HT1080 (cell line): ENCODE data around the gene PPOX. TPM values are rescaled to one million over a fixed set of nuclear protein-coding genes. Genes with fewer than 3 reads are reported as not detected.

Source experiments
- DNase-seq: peaks from one replicate; pipeline ENCODE4 v3.0.0-alpha.2; 2015; ENCODE audit warnings: low read depth
- total RNA-seq: library from RNA; depleted of rRNA; stranded (reverse); fragments of >200 nt; shearing (Covaris generic); gene quantifications from 2 replicates; pipeline ENCODE4 v1.2.3, GENCODE V29; 2014

PPOX gene
- total RNA-seq, 1 experiment from 2014 or later: 9.0 TPM

DNA sequence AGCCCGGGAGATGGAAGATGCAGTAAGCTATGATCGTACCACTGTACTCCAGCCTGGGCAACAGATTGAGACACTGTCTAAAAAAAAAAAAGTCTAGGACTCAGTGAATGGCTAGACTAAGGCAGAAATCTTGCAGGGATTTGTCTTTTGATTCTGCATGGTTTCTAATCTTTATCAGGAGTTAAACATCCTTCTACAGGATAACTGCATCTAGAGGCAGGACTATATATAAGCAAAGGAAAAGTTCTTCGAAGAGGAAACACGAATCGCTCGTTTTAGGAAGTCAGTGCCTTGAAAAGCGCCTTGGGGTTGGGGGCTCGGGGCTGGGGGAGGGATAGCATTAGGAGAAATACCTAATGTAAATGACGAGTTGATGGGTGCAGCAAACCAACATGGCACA lies 13.1 kb upstream of the PPOX start:
- no peak for DNase-seq

DNA sequence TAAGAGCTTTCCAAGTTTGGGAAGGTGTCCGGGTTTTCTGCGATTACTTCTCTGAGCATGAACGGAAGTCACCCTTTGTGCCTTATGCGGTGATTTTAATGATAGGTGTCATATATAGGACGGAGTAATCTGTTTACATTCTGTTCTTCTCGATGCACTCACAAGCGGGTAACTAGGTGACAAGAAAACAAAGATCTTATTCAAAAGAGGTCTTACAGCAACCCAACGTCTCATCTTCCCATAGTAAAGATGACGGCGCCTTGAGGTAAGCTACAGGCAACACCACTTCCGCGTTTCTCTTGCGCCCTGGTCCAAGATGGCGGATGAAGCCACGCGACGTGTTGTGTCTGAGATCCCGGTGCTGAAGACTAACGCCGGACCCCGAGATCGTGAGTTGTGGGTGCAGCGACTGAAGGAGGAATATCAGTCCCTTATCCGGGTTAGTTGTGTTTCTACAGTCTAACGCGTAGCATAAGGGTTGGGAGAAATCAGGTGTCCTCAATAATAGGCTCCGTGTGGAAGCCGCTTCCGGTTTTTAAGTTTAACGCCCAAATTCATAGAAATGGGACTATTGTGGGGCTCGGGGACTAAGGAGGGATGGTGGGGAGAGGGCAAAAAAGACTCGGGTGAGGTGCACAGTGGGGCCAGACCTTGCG lies 12.4 kb upstream of the PPOX start, which contains the start of gene UFC1:
TSS of gene UFC1 (plus strand) at position 297 of the 656 bp plus-strand sequence. CDS start at position 317, 20 bp downstream.
- peak; percentile 86 for DNase-seq

DNA sequence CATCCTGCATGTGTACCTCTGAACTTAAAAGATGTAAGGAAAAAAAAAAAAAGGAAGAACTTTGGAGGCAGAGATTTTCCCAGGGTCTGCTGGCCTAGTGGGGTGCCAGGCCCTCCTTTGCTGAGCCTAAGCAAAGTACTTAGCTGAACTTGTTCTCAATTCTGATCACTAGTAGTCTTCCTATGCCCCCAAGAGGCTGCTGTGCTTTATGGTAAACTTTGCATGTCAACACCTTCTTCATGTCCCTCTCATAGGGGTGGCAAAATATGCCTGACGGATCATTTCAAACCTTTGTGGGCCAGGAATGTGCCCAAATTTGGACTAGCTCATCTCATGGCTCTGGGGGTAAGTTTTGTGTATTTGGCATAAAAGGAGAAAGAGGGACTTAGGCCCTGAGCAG lies 8.4 kb upstream of the PPOX start:
- no peak for DNase-seq

DNA sequence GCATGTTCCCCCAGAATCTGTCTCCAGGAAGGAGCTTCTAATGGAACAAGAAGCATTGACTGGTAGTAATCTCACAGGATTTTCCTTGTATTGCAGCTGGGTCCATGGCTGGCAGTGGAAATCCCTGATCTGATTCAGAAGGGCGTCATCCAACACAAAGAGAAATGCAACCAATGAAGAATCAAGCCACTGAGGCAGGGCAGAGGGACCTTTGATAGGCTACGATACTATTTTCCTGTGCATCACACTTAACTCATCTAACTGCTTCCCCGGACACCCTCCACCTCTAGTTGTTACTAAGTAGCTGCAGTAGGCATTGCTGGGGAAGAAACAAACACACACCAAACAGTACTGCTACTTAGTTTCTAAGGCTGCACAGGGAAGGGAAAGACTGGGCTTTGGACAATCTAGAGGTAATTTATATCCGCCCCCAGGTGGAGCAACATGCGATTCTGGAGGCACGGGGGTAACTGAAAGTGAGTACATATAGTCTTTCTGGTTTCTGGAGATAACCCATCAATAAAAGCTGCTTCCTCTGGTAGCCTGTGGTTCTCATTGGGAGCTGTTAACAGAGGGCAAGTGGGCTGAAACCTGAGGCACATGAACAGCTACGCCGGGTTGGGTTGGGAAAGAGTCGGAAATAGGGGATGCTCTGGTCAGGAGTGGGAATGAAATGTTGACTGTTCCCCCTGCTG lies 7.8 kb upstream of the PPOX start:
- DNase-seq: no peak

DNA sequence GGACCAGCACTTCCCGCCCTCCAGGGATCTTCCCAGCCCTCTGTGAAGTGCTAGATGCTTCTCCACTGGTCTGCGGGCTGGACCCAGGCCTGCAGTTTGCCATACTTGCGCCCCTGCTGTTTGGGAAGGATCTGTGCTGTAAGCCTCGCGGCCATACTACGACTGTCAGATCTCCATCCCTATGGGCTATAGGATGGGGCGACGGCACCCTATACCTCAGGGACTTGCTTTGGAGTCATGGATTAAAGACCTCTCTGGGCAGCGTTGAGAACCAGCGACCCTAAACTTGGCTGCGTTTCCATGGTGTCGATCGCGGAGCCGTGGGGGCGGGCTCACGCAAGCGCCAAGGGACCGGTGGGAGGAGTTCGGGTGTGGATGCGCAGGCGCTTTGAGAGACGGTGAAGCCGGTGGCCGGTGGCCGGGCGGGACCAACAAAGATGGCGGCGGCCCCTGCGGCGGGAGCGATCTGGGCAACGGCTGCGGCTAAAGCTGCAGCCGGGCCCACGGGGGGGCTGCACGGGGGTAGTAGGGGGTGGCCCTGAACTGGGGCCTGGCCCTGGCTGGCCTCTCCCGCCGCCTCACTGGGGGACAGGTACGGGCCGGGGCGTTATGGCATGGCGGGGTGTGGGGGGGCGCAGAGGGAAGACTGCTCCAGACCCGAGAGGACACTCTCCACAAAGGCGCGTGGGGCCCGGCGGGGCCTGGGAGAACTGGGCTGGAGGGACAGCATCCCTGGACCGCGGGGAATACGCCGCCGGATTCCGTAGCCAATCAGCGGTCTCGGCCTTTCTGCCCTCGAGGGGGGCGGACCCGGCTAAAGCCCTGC lies 6.9 kb upstream of the PPOX start, which contains the start of gene USP21:
TSS of gene USP21 (plus strand) at position 414 of the 826 bp plus-strand sequence. CDS start 1,141 bp downstream, outside the sequence.
- DNase-seq: peak; percentile 78

DNA sequence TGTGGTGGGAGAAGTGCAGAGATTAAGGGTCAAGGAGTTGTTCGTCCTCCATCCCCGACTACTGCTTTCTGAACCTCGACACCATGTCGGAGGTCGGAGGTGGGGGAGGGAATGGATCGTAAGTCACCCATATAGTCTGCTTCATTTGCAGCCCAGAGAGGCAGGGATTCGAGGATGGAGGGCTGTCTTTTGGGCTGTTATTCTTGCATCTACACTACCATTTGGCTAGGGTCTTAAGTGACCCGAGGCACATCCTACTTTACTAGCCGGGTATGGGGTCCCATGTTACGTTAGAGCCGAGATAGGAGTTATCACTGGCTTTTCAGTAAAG lies 6.3 kb upstream of the PPOX start:
- DNase-seq: no peak

DNA sequence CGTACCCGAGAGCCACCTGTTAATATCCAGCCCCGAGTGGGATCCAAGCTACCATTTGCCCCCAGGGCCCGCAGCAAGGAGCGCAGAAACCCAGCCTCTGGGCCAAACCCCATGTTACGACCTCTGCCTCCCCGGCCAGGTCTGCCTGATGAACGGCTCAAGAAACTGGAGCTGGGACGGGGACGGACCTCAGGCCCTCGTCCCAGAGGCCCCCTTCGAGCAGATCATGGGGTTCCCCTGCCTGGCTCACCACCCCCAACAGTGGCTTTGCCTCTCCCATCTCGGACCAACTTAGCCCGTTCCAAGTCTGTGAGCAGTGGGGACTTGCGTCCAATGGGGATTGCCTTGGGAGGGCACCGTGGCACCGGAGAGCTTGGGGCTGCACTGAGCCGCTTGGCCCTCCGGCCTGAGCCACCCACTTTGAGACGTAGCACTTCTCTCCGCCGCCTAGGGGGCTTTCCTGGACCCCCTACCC lies 5.5 kb upstream of the PPOX start:
- no peak for DNase-seq

DNA sequence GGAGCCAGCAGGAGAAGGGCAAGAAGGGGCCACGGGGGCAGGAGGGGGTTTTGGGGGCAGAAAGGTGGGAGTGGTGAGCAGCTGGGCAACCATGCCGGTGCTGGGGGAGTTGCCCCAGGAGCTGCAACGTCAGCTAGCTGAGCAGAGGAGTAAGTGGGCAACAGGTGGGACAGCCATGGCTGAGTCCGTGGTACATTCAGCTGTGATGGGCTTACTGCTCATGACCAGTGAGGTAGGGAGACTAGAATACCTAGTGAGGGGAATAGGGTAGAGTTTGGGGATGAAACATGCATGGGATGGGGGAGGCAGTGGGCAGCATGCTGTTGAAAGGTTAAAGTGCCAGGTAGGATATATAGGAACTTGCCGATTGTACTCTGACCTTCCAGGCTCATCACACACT lies 4.6 kb upstream of the PPOX start:
- no peak for DNase-seq

DNA sequence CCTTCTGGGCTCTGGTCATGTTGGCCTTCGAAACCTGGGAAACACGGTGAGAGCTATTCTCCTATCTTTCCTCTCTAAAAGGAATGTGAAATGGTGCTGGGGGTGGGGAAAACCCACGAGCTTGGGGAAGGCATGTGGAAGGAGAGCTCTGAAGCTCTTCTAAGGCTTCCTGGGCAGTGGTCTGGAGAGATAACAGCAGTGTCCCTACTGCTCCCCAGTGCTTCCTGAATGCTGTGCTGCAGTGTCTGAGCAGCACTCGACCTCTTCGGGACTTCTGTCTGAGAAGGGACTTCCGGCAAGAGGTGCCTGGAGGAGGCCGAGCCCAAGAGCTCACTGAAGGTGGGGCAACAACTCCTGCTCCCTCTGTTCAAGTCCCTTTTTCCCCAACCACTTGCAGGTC lies 4.2 kb upstream of the PPOX start:
- no peak for DNase-seq

DNA sequence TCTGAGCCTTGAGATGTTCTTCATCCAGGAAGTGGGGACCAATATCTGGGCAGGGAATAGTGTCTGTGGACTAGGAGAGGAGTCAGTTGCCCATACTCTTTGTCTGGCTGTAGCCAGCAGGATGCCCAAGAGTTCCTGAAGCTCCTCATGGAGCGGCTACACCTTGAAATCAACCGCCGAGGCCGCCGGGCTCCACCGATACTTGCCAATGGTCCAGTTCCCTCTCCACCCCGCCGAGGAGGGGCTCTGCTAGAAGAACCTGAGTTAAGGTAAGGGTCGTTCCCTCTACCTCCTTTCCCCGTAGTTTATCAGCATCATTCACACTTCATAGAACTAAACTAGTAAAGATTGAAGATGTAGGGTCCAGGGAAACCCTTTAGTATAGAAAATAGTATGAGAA lies 3.4 kb upstream of the PPOX start:
- DNase-seq: no peak

DNA sequence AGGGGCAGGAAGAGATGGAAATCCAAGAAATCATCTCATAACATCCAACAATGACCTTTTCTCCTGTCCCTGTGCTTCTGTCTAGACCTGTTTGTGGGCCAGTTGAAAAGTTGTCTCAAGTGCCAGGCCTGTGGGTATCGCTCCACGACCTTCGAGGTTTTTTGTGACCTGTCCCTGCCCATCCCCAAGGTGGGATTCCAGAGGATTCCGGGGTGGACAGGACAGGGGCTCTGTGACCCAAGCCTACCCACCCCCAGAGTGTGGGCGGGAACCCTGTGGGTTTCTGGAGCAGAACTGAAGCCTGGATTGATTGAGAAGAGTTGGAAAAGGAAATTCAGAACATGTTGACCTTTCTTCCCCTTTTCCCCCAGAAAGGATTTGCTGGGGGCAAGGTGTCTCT lies 2.4 kb upstream of the PPOX start:
- DNase-seq: no peak

DNA sequence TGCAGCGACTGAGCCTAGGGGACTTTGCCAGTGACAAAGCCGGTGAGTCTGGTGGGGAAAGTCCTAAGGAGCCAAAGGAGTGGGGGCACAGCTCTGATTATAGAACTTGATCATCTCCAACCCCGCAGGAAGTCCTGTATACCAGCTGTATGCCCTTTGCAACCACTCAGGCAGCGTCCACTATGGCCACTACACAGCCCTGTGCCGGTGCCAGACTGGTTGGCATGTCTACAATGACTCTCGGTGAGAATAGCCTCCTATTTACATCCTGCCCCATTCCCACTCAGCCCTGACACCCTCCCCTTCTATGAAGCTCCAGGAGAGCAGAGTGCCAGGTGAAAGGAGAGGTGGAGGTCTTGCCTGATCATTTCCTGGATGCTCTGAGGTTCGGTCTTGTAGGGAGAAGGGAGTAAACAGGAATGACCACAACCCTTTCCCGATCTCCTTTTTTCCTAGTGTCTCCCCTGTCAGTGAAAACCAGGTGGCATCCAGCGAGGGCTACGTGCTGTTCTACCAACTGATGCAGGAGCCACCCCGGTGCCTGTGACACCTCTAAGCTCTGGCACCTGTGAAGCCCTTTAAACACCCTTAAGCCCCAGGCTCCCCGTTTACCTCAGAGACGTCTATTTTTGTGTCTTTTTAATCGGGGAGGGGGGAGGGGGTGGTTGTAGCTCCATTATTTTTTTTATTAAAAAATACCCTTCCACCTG lies 1.2 kb upstream of the PPOX start:
- DNase-seq: no peak

DNA sequence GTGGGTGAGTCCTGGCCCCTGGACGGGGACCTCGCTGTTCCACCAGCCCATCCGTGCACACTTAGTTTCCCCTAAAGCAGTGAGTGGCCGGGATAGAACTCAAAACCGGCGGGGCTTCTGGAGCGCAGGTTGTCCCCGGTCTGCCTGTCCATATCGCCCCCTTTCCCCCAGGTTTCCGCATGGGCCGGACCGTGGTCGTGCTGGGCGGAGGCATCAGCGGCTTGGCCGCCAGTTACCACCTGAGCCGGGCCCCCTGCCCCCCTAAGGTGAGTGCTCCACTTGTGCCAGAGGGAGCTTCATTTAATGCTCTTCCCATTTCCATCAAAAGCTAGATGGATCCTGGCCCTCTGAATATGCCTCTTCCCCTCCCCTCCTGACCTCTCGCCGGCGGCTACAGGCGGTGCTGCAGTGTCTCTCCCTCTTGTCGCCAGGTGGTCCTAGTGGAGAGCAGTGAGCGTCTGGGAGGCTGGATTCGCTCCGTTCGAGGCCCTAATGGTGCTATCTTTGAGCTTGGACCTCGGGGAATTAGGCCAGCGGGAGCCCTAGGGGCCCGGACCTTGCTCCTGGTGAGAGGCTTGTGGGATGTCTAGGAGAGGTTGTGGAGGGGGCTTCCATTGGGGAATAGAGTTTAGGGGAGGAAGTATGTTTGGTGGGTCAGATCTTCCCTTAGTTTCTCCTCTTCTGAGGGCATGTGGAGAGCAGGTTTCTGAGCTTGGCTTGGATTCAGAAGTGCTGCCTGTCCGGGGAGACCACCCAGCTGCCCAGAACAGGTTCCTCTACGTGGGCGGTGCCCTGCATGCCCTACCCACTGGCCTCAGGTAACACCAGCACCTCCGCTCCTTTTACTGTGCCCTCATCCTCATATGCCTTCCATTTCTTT lies 683 bp downstream of the PPOX start:
- DNase-seq: no peak

DNA sequence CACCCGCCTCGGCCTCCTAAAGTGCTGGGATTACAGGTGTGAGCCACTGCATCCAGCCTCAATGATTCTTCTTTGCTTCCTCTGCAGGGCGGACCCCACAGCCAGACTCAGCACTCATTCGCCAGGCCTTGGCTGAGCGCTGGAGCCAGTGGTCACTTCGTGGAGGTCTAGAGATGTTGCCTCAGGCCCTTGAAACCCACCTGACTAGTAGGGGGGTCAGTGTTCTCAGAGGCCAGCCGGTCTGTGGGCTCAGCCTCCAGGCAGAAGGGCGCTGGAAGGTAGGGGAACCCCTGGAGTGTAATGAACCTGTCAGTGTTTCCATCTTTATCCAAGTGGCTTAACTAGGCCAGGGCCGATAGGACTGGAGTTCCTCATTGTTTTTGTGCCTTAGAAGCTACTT lies 2.7 kb downstream of the PPOX start:
- no peak for DNase-seq

DNA sequence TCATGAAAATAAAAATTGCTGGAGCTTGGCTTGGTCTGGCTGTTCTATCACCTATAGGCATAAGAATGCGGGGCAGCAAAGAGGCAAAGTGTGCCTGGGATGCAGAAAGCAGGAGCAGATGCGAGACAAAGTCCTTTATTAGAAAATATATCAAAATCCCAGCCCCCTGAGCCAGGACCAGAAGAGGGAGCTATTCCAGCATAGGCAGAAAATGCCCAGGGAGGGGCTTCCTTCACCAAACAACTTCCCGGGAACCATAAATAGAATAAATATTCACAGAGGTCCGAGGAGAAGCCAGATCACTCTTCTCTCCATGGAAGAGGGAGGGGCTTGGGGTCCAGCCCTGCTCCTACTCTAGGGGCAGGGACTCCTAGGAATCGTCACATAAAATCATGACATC lies 5.0 kb downstream of the PPOX start:
- DNase-seq: no peak

DNA sequence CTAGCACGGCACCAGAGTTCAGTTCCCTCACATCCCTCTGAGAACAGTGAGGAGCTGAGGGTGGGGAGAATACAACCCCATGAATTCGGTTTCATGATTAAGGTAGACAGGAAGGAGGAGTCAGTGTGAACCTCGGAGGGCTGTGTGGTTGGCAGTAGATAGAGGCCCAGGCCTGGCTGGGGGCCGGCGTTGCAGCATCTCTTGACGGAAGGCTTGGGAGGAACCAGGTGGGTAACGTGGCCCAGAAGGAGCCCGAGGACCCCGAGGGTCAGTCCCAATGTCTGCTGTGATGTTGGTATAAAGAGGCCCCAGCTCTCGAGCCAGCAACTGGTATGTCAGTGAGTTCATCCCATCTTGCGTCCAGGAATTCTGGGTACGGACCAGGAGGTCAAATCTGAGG lies 5.5 kb downstream of the PPOX start:
- DNase-seq: no peak

DNA sequence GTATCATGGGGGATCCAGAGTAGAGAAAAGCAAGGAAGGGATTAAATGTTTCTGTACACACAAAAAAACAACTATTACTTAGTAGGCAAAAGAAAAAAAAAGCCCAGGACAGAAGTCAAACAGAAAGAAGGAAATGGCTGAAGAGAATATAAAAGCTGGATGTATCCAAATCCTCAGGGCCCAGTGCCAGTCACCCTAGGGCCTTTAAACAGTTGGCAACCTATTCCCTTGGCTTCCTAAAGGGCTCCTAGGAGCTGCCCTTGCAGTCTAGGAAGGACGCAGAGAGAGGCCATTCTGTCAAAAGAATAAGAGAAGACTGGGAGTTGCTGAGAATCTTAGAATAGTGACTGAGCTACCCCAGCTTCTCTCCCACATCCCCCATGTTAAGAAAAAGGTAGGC lies 6.1 kb downstream of the PPOX start:
- DNase-seq: no peak

DNA sequence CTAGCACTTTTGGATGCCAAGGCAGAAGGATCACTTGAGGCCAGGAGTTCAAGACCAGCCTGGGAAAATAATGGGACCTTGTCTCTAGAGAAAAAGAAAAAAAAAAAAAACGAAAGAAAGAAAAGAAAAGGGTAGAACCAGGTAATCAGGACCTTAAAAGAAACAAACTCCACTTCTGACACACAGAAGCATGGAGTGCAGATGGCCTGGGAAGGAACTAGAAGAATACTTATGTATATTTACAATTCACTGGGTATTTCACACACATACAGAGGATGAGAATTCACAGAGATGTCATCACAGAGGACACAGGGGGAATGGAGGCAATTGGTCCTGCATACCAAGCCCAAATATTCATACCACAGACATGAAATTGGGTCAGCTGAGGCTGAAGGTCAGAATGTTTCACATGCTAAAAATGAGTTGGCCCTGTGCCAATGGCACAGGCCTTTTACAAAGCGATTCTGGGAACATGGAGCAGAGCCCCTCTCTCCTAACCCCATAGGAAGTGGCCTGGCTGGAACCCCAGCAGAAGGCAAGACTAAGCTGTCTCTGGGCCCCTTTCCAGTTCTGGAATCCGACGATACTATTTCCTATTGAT lies 6.7 kb downstream of the PPOX start:
- DNase-seq: no peak

DNA sequence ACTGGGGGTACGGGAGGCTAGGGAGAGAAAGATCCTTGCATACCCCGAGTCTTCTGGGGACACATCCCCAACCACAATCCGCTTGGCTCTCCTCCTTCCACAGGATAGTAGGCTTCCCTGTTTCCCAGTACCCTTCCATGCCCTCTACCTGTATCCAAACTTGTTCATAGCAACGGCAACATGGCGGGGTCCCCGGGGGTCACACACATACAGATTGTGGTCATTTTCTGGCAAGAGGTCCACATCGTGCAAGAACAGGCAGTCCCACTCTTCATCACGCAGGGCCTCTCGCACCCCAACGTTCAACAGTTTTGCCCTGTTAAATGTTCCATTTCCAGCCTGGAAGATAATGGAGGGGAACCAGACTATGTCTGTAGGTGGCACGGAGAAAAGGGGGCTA lies 7.5 kb downstream of the PPOX start:
- no peak for DNase-seq

DNA sequence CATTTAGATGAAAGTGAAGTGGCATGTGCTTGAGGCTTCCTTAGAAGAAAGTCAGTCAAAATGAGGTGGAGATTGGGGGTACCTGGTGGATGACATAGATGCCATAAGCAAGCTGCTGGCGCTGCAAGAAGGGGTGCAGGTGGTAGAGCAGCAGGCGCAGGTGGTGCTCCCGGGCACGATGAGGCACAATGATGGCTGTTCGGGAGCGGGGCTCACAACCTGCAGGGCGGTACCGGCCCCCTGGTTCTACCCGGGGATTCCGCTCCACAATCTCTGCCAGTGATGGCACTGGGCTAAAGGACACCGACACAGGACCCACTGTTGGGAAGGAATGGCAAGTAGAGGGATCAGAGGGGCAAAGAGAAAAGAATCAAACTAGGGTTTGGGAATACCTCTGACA lies 8.7 kb downstream of the PPOX start:
- no peak for DNase-seq
